NCI-H2107 (cell line): ENCODE measurements around the gene DRC3.
"Not testable (repeated sequence)": the region's sequence is repeated elsewhere in the genome, so short reads cannot be mapped to it uniquely, and the experiment has no call there.

Experiments used
- DNase-seq: peaks from one replicate; lab custom pipeline; 2025; lab: John Stamatoyannopoulos, UW

DRC3 gene

DNA sequence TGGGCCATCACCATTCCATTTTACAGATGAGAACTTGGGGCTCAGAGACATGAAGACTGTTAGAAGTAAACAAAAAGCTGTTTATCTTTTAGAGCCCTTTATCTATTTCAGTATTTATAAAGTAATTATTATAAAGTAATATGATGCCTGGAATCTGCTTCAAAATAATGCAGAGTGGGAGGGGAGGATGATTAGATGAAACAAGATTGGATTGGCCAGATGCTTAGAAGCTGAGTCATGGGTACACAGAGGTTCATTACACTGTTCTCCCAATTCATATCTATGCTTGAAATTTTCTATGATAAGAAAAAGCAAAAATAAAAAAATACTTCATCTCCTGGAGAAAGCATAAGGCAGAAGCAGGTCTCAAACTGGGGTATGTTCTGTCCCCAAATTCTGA, 29.8 kb upstream of the DRC3 start:
- no peak for DNase-seq

DNA sequence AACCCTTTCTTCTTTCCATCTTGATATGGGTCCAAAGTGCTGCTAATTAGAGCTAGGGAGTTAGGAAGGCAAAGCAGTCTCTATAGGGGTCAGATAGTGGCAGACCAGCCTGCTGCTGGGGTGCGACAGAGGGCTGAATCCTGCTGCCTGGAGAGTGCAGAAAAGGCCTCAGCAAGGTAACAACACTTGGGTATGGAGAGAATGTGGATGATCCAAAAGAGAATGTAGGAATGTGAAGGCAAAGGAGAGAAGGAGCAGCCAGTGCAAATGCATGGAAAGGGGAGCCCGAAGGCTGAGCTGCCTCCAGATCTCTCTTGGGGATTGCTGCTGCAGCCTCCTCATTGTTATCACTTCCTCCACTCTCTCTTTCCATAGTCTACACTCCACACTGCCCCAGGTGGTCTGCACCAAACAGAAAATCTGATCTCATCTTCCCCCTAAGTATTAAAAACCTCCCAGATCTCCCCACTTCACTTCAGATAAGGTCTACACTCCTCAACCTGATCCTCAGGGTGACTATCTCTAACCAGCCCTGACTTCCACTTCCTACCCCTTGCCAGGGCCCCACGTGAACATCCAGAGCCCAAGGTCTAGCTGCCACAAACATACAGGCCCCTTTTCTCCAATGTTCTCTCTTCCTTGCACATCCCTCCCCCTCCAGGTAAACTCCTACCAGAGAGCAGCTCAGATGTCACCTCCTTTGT, 29.2 kb upstream of the DRC3 start:
- DNase-seq, result no peak

DNA sequence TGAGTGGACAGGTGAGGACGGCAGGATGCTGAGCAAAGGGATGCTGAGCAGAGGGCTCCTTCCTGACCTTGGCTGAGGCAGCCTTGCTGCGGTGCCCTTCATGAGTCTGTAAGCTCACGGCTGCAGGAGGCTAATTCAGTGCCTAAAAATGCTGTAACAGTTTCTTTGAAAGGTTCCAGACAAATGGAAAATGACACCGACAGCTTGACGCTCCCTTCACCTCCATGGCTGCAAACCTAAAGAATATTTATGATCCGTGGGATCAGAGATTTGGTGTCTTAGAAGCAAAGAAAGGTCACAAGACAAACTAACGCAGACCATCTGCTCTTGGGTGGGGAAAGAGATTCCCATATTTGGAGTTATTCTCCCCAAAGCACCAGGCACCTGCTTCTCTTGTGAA, 28.4 kb upstream of the DRC3 start:
- DNase-seq, result no peak

DNA sequence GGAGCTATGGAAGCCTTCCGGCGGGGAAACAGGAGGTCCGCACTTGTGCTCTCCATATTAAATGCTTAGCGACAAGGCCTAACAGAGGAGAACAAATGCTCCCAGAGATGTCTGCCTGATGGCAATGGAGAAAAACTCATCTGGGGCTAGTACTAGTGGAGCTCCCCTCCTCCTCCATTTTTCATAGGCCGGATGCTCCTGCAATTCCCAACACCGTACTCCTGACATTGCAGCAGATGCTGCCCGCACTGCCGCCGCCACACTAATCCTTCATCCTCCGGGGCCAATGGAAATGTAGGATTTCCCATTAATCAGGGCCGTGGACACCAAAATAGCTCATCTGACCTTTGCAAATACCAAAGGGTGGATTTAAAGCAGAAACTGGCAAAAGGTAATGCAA, 27.9 kb upstream of the DRC3 start:
- DNase-seq, result no peak

DNA sequence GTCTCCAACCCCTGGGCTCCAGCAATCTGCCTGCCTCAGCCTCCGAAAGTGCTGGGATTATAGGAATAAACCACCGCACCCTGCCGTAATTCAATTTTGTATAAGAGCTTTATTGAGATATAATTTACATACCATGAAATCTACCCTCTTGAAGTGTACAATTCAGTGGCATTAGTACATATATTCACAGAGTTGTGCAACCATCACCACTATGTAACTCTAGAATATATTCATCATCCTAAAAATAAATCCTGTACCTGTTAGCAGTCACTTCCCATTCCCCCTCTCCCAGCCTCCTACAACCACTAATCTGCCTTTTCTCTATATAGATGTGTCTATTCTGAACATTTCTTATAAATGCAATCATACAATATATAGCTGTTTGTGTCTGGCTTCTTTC, 26.6 kb upstream of the DRC3 start:
- no peak for DNase-seq

DNA sequence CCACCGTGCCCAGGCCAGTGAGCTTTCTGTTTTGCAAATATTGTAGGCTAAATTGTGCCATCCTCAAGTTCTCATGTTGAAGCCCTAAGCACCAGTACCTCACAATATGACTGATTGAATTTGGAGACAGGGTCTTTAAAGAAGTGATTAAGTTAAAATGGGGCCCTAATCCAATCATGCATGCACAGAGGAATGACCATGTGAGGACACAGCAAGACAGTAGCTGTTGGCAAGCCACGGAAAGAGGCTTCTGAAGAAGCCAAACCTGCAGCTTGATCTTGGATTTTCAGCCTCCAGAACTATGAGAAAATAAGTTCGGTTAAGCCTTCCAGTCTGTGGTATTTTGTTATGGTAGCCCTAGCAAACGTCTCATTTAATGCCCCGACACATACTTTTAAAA, 25.4 kb upstream of the DRC3 start:
- no peak for DNase-seq

DNA sequence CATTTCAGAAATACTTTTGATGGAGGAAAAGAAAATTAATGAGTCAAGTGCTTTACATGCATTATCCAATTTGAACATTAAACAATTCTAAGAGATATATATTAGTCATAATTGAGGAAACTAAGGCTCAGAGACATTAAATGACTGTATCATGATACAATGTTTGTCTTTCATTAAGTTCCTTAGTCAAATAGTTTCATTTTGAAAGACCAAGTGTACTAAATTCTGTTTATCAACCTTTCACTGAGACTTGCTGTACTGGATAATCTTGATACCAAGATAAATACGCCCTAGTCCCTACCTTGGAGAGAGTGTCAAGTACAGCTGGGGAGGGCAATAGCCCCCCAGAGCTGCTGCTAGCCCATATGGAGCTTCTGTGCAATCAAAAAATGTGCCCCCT, 24.7 kb upstream of the DRC3 start:
- no peak for DNase-seq

DNA sequence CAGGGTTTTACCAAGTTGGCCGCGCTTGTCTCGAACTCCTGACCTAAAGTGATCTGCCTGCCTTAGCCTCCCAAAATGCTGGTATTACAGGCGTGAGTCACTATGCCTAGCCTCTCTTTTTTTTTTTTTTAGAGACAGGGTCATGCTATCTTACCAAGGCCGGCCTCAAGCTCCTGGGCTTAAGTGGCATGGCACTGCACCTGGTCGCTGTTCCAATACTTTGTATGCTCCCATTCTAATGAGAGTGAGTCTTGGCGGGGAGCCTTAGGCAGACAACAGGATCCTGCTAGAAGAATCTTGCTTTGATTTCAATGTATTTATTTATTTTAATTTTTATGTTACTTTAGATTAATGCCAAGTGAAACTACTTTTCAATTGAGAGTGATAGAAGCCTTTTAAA, 22.3 kb upstream of the DRC3 start:
- DNase-seq, result no peak

DNA sequence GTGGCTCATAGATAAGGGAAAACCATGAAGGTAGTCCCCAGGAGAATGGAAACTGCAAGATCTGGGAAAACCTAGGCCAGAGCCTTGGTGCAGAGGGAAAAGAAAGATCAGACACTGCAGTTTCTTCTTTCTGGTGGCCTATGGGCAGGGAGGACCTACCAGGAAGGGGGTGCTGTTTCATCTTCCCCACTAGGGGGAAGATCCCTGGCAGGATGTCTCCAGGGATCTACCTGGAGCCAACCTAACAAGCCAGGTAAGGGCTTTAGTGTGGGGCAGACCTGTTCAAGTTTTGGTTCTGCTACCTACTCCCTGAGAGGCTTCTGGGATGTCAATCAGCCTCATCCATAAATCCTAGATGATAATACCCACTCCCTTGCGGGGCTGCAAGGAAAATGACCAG, 21.9 kb upstream of the DRC3 start:
- no peak for DNase-seq

DNA sequence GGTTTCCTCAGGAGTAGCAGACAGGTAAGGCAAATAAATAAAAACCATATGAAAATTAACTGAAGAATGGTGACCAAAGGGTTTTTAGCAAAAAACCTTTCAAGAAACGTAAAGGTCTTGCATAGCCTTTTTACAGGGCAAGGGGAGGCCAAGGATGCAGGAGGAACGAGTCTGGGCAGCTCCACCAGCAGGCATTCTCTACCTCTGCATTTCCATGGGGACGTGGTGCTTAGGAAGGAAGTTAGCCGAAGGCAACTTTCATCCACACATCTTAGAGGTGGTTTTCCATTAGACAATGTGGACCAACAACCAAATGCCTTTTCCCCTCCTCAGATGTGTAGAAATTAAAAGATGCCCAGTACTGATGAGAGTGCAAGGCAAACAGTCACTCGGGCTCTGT, 21.1 kb upstream of the DRC3 start:
- no peak for DNase-seq

DNA sequence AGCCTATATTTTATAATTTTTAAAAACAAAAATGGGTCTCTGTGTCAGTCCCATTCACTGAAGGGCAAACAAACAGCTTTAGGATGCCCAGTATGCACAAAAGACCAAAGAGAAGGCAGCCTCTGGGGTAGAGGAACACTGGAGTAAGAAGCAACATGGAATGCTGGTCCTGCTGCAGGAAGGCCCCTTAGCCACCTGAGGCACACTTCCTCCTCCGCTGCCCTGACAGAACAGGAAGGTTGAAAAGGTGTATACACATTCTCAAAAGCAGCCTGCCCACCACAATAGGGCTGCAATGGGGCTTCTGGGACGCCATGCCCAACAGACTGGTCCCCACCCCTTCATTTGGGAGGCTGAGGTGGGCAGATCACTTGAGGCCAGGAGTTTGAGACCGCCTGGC, 20.0 kb upstream of the DRC3 start:
- no peak for DNase-seq

DNA sequence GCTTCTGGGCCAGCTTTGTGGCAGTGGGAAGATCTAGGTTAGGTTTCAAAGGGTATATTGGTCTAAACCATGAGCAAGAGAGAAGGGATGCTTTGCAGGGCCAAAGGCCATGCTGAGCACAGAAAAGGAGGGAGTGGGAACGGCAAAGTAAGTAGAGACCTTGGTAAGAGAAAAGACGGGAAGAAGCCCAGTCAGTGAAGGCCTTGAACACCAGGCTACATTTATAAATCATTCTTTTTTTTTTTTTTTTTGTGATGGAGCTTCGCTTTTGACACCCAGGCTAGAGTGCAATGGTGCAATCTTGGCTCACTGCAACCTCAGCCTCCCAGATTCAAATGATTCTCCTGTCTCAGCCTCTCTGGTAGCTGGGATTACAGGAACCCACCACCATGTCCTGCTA, 18.6 kb upstream of the DRC3 start:
- DNase-seq, result no peak

DNA sequence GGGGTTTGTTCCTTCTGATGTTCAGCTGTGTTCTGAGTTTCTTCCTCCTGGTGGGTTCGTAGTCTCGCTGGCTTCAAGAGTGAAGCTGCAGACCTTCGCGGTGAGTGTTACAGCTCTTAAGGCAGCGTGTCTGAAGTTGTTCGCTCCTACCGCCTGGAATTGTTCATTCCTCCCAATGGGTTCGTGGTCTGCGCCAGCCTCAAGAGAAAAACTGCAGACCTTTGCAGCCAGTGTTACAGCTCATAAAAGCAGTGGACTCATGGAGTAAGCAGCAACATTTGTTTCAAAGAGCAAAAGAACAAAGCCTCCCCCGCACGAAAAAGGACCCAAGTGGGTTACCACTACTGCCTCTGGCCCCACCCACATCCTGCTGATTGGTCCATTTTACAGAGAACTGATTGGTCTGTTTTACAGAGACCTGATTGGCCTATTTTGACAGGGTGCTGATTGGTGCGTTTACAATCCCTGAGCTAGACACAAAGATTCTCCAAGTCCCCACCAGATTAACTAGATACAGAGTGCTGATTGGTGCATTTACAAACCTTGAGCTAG, 16.8 kb upstream of the DRC3 start:
- DNase-seq, result not testable (repeated sequence)

DNA sequence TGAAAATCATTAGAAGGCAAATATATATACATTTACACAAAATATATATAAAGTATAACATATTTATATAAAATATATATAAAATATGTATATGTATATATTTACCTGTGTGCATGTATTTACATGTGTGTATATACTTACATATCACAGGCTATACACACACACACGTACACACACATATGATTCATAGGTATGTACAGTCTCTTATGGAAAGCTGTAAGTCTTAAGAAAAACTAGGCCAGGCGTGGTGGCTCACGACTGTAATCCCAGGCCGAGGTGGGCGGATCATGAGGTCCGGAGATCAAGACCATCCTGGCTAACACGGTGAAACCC, 15.1 kb upstream of the DRC3 start:
- DNase-seq, result no peak

DNA sequence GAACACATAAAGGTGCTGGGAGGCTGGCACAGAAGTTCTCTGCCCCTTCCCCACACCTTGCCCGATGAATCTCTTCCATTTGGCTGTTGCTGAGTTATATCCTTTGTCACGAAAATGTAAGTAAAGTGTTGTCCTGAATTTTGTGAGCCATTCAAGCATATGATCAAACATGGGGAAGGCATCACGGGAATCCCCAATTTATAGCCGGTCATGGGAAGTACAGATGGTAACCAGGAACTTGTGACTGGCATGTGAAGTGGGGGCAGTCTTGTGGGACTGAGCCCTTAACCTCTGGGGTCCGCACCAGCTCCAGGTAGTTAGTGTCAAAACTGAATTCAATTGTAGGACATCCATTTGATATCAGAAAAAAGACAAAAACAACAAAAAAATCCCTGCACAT, 13.7 kb upstream of the DRC3 start:
- no peak for DNase-seq

DNA sequence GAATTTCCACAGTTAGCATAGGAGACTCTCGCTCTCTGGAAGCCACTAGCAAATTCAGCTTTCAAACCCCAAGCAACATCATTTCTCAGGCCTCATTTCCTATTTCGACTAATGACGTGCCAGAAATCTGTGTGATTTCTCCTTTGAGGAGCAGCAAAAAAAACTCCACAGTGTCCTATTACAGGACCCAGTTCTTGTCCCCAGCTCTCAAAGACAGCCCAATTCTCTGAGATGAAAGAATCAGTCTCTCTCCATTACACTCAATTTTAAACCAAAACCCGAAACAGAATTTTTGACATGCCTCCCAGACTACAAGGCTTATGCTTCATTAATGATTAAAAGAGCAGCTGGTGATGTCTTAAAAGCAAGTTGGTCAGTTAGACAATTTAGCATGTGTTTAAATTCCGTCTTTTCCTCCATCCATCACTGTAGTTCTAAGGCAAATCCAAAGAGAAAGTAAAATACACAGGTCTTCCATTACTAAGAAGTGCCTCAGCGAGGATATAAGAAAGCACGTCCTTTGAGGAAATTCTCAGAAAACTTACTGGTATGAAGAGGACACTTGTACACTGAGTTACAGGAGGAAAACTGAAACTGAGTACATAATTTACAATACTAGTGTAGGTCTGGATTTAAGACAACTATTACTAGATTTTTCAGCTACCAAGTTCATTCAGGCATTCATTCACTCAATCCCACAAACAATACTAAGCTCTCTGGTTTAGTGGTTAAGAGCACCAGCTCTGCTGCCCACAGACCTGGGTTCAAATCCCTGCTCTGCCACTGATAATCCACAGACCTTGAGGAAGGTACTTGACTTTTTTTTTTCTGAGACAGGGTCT, 12.9 kb upstream of the DRC3 start:
- no peak for DNase-seq

DNA sequence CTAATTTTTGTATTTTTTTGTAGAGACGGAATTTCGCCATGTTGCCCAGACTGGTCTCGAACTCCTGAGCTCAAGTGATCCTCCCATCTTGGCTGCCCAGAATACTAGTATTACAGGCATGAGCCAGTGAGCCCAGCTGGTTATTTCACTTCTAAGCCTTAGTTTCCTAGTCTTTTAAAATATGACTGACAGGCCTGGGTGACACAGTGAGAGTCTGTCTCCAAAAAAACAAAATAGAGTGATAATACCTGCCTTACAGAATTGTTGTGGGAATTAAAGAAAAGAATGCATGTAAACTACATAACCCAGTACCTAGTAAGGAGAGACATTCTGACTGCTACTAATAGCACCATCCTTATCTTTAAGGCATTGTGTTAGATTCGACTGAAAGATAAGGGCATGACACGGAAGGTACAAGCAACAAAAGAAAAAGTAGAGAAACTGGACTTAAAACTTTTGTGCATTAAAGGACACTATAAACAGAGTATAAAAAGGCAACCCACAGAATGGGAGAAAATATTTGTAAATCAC, 12.1 kb upstream of the DRC3 start:
- no peak for DNase-seq

DNA sequence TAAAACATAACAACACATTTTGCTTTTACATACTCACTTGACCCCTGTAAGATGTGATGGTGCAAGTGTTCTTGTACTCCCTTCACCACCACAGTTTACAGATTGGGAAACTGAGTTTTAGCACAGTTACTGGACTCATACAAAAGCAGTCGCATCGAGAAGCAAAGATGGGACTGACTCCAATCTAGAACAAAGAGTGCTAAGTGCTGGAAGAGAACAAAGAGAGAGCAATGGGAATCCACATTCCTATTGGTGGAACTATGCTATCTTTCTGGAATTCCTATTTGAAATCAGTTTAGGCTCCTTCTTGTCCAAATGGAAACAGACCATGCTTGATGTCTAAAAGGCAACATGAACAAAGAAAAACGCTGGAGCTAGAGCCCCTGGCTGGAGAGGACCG, 9.6 kb upstream of the DRC3 start:
- DNase-seq, result no peak

DNA sequence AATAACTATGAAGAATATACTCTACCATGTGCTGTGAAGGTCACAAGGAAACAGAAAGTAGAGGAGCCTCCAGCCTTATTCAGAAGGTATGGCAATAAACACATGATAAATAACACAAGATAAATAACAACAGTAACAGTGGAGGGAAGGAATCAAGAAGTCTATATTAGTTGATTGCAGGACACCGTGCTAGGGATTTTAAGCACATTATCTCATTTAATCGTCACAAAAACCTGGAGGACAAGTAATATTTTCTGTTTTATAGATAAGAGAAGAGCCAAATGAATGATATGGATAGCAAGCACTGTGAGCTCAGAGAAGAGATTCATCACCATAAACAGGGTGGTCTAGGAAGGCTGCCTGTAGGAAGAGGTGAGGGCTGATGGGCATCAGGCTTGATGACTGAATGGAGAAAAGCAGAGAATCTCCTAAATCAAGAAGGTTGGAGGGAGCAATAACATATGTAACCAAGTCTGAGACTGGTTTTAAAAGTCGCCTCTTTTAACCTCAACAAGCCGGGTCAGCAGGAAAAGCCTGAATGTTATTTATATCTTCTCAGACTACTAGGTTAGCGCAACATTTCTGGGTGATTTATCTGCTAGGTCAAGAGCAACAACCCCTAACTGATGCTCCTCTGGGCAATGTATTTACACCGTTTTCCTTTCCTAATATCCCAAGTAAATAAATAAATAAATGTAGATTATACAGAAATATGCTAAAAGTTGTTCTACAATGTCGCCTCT, 8.8 kb upstream of the DRC3 start:
- DNase-seq, result no peak

DNA sequence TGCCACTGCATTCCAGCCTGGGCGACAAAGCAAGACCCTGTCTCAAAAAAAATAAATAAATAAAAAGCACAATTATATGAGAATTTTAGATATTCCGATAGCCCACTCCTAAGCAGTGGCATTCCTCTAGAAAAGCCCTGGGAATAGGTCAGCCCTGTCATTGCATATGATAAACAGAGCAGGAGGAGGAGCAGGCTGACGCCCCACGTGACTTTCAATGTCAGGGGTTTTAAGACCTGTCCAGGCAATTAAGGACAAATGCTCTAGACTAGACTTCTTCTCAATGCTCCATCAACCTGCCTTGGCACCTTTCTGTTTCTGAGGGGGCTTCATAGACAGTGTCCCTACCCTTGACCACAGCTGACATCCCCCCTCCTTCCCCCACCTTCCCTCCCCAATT, 8.0 kb upstream of the DRC3 start:
- no peak for DNase-seq

DNA sequence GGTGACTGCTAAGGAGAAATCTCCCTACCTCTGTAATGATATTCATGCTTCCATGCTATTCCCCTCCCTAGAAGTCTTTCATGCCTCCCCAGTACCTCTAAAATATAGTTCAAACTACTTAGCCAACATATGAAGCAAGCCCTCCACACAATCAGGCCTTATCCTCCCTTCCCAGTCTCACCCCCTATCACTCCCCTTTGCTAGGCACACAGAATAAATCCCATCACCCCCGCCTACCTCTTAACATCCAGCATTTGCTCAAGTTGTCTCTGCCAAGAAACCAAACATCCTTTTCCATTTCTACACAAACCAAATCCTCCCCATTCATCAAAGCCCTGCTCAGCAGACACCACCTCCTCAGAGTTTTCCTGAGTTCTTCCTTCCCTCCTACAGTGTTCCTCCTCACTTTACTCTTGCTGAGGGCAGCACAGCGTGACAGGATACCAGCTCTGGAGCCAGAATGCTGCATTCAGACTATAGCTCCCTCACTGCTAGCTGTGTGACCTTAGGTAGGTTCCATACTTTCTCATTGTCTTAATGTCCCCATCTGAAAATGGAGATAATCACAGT, 7.4 kb upstream of the DRC3 start:
- DNase-seq, result no peak

DNA sequence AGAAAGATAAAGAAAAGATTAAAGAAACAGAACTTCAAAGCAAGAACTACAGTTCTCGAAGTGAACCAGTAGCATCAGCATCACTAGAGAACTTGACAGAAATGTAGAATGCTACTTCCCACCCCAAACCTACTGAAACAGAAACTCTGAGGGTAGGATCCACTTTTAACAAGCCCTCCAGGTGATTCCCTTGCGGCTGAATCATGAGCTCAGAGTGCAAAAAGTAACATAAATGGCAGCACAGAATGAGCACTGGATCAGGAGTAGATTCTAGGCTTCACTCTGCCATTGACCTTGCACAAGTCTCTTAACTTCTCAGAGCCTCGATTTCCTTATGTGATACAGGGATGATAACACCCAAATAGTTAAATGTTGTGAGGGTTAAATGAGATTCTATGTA, 6.3 kb upstream of the DRC3 start:
- DNase-seq, result no peak
